ENCODE data around the gene SERPINA7. TPM values are rescaled to one million over a fixed set of nuclear protein-coding genes. Genes with fewer than 3 reads are reported as not detected.

The SERPINA7 gene, protein sequence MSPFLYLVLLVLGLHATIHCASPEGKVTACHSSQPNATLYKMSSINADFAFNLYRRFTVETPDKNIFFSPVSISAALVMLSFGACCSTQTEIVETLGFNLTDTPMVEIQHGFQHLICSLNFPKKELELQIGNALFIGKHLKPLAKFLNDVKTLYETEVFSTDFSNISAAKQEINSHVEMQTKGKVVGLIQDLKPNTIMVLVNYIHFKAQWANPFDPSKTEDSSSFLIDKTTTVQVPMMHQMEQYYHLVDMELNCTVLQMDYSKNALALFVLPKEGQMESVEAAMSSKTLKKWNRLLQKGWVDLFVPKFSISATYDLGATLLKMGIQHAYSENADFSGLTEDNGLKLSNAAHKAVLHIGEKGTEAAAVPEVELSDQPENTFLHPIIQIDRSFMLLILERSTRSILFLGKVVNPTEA
- polyA plus RNA-seq = not detected

DNA sequence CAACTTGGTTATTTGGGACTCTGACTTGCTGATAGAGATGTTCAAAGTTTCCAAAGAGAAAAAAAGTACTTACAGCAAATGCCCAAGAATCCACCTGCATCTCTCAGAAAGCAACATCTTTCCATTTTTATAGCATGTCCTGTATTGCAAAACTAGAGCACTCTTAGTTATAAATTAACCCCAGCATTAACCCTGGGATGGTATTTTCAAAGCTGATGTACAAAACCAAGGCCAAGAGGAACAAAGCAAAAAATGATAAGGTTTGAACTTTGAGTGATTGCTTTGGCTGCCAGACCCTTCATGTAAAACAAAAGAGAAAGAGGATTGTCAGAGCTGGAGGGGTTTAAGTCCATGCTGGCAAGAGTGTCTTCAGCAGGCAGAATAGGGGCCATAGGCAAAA lies at the start of gene SERPINA7:
SERPINA7 (minus strand) TSS at position 103 of the 400 bp plus-strand sequence. CDS start 1,669 bp downstream, outside the sequence.
- Mint-ChIP-seq H3K36me3 (no peaks in the 10 kb centered on the region), H3K4me3 (no peak within 1 kb of the TSS), H3K9me3 (peaks cover 0 to 3% (median 0%) of the 10 kb centered on the region in 6 donors), H3K27me3 (ENCODE audit: low read depth in 3 of 3) (peaks cover 0 to 4% (median 4%) of the 10 kb centered on the region in 3 donors), H3K4me1 (no peaks in the 10 kb centered on the region), H3K27ac (no peak within 1 kb of the TSS)
- no peak for DNase-seq

DNA sequence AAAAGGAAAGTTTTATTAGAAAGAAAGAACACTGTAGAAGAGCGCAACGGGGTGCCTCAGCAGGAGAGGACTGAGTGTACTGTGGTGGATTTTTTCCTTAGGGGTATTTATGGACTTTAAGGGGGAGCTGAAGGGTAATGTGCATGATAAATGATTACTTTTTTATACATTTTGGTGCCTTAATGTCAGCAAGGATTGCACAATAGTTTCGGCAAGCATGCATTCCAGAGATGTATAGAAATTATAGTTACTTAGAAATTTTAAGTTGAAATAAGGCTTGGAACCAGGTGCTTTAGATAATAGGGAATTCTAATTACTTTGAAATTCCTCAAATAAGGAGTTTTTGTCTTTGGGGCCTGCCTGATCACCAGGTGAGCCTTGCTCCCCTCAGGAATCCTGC lies 30.5 kb upstream of the SERPINA7 start:
- peaks cover 0 to 5% (median 0%) of the 10 kb centered on the region in 6 donors for H3K9me3 Mint-ChIP-seq
- no peak overlapping the region for H3K27ac Mint-ChIP-seq

DNA sequence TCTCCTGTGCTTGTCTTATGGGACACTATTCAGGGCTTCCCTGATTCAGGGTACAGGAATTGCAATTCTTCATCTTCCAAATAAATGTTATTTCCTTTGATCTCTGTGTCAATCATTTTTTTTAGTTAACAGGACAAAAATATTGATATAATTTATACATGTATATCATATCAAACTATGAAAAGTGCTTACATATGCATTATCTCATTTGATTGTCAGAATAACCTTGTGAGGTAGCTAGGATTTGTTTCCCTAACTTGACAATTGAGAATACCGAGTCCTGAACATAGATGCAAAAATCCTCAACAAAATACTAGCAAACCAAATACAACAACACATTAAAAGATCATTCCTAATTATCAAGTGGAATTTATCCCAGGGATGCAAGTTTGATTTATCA lies 11.5 kb upstream of the SERPINA7 start:
- Mint-ChIP-seq H3K9me3 (peaks cover 0 to 1% (median 0%) of the 10 kb centered on the region in 6 donors), H3K27ac (no peak overlapping the region), H3K27me3 (ENCODE audit: low read depth in 3 of 3) (peaks cover 0 to 3% (median 0%) of the 10 kb centered on the region in 3 donors), H3K4me3 (no peak overlapping the region), H3K36me3 (no peaks in the 10 kb centered on the region), H3K4me1 (no peaks in the 10 kb centered on the region)
- no peak for DNase-seq

More for the DNA sequence above, 30.5 kb upstream of the SERPINA7 start:
- H3K36me3 Mint-ChIP-seq = no peaks in the 10 kb centered on the region
- no peak overlapping the region for H3K4me3 Mint-ChIP-seq
- H3K27me3 Mint-ChIP-seq (ENCODE audit: low read depth in 3 of 3) = peaks cover 0 to 11% (median 3%) of the 10 kb centered on the region in 3 donors
- H3K4me1 Mint-ChIP-seq = no peaks in the 10 kb centered on the region
- no peak for DNase-seq

DNA sequence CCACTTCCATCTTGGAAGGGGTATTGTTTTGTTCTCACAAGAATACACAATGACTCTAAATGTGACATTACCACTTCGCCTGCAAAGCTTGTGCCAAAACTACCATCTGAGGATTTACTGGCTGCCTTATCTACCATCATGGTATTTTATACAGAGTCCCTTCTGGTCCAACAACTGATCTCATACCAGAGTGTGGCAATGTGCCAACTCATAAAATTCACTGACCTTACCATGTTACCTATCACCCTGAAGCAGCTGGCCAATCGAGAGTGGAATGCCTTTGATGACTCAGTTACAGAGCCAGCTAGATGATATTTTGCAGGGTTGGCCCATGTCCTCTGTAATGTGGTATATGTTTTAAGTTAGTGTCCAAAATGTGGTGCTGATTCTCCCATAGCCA lies 3.8 kb upstream of the SERPINA7 start:
- Mint-ChIP-seq H3K4me3 (no peak overlapping the region), H3K9me3 (peaks cover 0 to 3% (median 0%) of the 10 kb centered on the region in 6 donors), H3K36me3 (no peaks in the 10 kb centered on the region), H3K27ac (no peak overlapping the region), H3K4me1 (no peaks in the 10 kb centered on the region), H3K27me3 (ENCODE audit: low read depth in 3 of 3) (peaks cover 0 to 12% (median 2%) of the 10 kb centered on the region in 3 donors)
- no peak for DNase-seq

DNA sequence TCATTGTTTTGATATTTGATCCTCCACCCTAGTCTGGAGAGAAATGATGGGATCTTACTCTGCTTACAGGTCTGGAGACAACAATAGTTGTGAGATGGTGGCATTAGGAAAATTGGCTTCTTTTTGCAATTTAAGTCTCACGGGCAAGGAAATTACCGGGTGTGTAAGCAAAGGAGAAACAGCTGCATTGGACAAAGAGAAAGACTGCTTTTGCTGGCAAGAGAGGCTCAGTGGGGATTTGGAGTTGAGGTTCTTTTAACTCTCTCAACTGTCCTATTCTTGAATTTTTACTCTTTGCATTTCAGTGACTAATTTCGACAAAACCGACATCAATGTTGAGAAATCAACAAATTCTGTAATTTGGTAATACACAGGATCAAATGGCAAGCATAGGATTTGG lies 2.3 kb upstream of the SERPINA7 start:
- peaks cover 0 to 12% (median 2%) of the 10 kb centered on the region in 3 donors for H3K27me3 Mint-ChIP-seq (ENCODE audit: low read depth in 3 of 3)
- no peak overlapping the region for H3K27ac Mint-ChIP-seq
- H3K9me3 Mint-ChIP-seq = peaks cover 0 to 3% (median 0%) of the 10 kb centered on the region in 6 donors
- H3K36me3 Mint-ChIP-seq = no peaks in the 10 kb centered on the region
- H3K4me1 Mint-ChIP-seq = no peaks in the 10 kb centered on the region
- H3K4me3 Mint-ChIP-seq = no peak overlapping the region
- DNase-seq = no peak

DNA sequence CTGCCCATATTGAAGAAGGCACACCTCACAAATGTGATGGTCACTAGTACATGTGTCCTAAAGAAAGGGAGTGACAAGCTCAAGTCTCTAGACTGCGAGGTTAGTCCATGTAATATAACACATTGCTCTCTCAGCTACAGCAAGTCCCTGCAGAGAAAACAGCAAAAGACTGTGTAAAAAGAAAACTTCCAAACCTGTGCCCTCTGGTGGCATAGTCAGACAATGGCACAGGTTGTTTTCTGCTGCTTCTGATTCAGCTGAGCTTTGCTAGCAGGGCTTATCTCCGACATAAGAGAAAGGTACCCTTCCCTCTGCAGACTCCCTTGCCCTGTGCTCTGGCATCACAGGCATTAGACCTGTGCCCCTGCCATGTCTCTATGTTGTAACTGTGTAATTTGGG lies 1.4 kb upstream of the SERPINA7 start:
- Mint-ChIP-seq H3K36me3 (no peaks in the 10 kb centered on the region), H3K9me3 (peaks cover 0 to 3% (median 0%) of the 10 kb centered on the region in 6 donors), H3K4me3 (no peak overlapping the region), H3K27ac (no peak overlapping the region), H3K4me1 (no peaks in the 10 kb centered on the region), H3K27me3 (ENCODE audit: low read depth in 3 of 3) (peaks cover 0 to 12% (median 2%) of the 10 kb centered on the region in 3 donors)
- DNase-seq = no peak

DNA sequence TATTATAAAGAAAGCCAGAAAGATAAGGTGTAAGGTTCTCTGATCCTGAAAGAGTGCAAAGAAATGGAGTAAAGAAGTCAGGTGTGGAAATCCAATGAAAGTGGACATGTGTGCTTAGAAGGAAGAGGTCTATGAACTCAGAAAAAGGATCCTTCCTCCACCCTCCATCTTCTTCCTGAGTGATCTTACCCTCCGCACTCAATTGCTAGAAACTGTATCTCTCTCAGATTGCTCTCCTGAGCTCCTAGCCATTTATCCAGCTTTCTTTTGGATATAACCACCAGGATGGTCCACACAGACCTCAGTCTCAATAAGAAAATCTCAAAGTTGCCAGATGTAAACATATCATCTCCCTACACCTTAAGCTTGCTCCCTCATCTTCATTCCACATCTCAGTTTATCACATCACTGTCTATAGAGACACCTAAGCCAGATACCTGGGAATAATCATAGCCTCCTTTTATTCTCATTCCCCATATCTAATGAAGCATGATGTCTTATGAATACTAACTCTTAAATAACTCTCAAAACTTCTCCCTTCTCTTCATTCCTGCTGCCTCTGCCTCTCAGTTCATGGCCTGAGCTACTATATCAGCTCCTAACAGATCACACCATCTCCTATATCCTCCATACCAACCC lies 573 bp downstream of the SERPINA7 start:
- no peaks in the 10 kb centered on the region for H3K36me3 Mint-ChIP-seq
- H3K27ac Mint-ChIP-seq = no peak overlapping the region

DNA sequence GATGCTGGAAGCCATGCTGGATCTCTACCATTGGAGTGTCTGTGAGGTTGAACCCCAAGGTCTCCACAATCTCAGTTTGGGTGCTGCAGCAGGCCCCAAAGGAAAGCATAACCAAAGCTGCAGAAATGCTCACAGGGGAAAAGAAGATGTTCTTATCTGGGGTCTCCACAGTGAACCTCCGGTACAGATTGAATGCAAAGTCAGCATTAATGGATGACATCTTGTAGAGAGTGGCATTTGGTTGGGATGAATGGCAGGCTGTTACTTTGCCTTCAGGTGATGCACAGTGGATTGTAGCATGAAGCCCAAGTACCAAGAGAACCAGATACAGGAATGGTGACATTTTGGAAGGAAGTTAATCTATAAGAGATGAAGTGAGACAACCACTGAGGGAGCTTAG lies 1.8 kb downstream of the SERPINA7 start:
- Mint-ChIP-seq H3K4me1 (no peaks in the 10 kb centered on the region), H3K27me3 (ENCODE audit: low read depth in 3 of 3) (peaks cover 0 to 4% (median 2%) of the 10 kb centered on the region in 3 donors)

More for the DNA sequence above, 573 bp downstream of the SERPINA7 start:
- peaks cover 0 to 4% (median 3%) of the 10 kb centered on the region in 3 donors for H3K27me3 Mint-ChIP-seq (ENCODE audit: low read depth in 3 of 3)
- DNase-seq = no peak
- no peak overlapping the region for H3K4me3 Mint-ChIP-seq
- no peaks in the 10 kb centered on the region for H3K4me1 Mint-ChIP-seq
- H3K9me3 Mint-ChIP-seq = peaks cover 0 to 3% (median 0%) of the 10 kb centered on the region in 6 donors

DNA sequence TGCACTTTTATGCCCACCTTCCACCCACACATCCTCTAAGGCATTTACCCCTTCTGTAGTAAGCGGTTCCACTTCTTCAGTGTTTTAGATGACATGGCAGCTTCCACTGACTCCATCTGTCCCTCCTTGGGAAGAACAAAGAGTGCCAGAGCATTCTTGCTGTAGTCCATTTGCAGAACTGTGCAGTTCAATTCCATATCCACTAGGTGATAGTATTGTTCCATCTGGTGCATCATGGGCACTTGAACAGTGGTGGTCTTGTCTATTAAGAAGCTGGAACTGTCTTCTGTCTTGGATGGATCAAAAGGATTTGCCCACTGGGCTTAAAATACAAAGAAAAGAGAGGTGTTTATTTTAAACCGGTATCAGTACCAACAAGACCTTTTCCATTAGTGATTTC lies 3.5 kb downstream of the SERPINA7 start:
- no peak for DNase-seq
- H3K27me3 Mint-ChIP-seq (ENCODE audit: low read depth in 3 of 3) = peaks cover 0 to 2% (median 2%) of the 10 kb centered on the region in 3 donors
- H3K4me3 Mint-ChIP-seq = no peak overlapping the region
- peaks cover 0 to 3% (median 0%) of the 10 kb centered on the region in 6 donors for H3K9me3 Mint-ChIP-seq
- H3K27ac Mint-ChIP-seq = no peak overlapping the region
- H3K4me1 Mint-ChIP-seq = no peaks in the 10 kb centered on the region
- H3K36me3 Mint-ChIP-seq = no peaks in the 10 kb centered on the region

More for the DNA sequence above, 1.8 kb downstream of the SERPINA7 start:
- DNase-seq = no peak
- no peak overlapping the region for H3K27ac Mint-ChIP-seq
- peaks cover 0 to 3% (median 0%) of the 10 kb centered on the region in 6 donors for H3K9me3 Mint-ChIP-seq
- no peaks in the 10 kb centered on the region for H3K36me3 Mint-ChIP-seq
- no peak overlapping the region for H3K4me3 Mint-ChIP-seq

DNA sequence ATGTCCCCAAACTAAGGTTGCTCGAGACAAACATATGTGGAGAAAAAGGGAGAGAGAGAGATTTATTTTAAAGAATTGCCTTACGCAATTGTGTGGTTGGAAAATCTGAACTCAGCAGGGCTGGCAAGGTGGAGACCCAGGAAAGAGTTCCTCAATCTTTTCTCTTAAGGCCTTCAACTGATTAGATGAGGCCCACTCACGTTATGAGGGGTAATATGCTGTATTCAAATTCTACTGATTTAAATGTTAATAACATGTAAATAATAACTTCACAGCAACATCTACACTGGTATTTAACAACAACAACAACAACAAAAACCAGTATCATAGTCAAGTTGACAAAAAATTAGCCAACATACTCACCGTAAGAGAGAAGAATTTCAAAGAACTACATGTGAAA lies 14.6 kb downstream of the SERPINA7 start:
- Mint-ChIP-seq H3K4me3 (no peak overlapping the region), H3K36me3 (no peaks in the 10 kb centered on the region), H3K9me3 (peaks cover 0 to 6% (median 0%) of the 10 kb centered on the region in 6 donors), H3K27ac (no peak overlapping the region), H3K4me1 (no peaks in the 10 kb centered on the region), H3K27me3 (ENCODE audit: low read depth in 3 of 3) (peaks cover 0 to 2% (median 0%) of the 10 kb centered on the region in 3 donors)
- no peak for DNase-seq

DNA sequence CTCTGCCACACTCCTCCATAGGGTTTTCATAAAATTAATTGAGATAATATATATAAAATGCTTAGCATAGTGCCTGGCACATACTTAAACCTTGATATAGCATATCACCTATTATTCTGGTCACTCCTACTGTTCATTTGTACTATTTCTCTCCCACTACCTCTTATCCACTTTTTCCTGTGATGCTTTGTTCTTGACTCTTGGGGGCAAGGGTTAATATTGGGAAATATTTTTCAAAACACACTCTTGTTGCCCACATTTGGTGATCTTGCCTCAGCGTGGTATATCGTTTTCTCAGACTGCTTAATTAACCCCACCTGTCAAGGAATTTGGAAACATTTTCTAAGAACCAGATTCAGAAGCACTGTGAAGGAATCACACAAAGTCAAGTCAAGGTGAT lies 16.3 kb downstream of the SERPINA7 start:
- no peaks in the 10 kb centered on the region for H3K36me3 Mint-ChIP-seq
- no peak for DNase-seq
- no peak overlapping the region for H3K27ac Mint-ChIP-seq
- H3K4me1 Mint-ChIP-seq = no peaks in the 10 kb centered on the region
- H3K4me3 Mint-ChIP-seq = no peak overlapping the region
- H3K27me3 Mint-ChIP-seq (ENCODE audit: low read depth in 3 of 3) = peaks cover 0 to 2% (median 0%) of the 10 kb centered on the region in 3 donors
- H3K9me3 Mint-ChIP-seq = peaks cover 0 to 6% (median 0%) of the 10 kb centered on the region in 6 donors

DNA sequence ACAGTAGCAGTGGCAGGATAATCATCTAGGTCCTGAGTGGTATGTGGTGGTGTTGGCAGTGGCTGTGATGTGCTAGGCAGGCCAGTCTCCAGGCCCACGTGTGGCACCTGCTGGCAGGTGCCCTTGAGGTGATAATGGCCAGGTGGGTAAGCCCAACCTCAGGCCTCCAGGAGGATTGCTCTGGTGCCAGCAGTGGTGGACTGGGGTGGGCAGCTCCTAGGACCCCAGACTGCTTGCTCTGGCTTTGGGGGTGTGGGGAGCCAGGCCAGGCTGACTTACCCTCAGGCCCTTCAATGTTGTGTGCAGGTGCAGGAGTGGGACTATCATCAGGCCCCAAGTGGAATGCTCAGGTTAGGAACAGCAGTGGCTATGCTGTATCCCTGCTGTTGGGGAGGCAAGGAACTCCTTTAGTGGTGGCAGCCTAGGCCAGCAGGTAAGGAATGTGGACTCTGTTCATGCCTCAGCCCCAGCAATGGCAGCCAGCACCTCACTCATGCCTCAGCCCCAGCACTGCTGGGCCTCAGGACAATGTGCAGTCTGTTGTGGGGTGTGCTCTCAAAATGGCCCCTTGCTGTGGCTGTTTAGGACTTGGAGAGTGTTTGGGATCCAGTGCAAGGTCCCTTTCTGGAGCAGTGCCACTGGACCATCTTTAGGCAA lies 24.3 kb downstream of the SERPINA7 start:
- H3K4me3 Mint-ChIP-seq = no peak overlapping the region
- DNase-seq = no peak
- H3K4me1 Mint-ChIP-seq = no peaks in the 10 kb centered on the region
- no peaks in the 10 kb centered on the region for H3K36me3 Mint-ChIP-seq
- H3K27me3 Mint-ChIP-seq (ENCODE audit: low read depth in 3 of 3) = peaks cover 0 to 2% (median 0%) of the 10 kb centered on the region in 3 donors
- no peak overlapping the region for H3K27ac Mint-ChIP-seq
- H3K9me3 Mint-ChIP-seq = peaks cover 0 to 7% (median 5%) of the 10 kb centered on the region in 6 donors

DNA sequence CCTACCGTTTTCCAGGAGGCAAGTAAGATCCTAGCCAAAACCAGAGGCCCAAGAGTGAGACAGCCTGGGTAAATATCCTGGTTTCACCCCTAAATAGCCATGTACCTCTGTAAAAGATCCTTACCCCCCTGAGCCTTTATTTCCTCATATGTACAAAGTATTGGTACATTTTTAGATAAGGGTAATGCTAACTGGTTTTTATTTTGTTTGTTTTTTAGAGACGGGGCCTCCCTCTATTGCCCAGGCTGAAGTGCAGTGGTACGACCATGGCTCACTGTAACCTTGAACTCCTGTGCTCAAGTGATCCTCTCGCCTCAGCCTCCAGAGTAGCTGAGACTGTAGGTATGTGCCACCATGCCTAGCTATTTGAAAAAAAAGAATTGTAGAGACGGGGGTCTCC lies 29.4 kb downstream of the SERPINA7 start:
- Mint-ChIP-seq H3K9me3 (peaks cover 4 to 9% (median 5%) of the 10 kb centered on the region in 6 donors), H3K27ac (no peak overlapping the region), H3K4me3 (no peak overlapping the region), H3K27me3 (ENCODE audit: low read depth in 3 of 3) (peaks cover 0 to 5% (median 1%) of the 10 kb centered on the region in 3 donors), H3K4me1 (no peaks in the 10 kb centered on the region), H3K36me3 (no peaks in the 10 kb centered on the region)
- DNase-seq = no peak

DNA sequence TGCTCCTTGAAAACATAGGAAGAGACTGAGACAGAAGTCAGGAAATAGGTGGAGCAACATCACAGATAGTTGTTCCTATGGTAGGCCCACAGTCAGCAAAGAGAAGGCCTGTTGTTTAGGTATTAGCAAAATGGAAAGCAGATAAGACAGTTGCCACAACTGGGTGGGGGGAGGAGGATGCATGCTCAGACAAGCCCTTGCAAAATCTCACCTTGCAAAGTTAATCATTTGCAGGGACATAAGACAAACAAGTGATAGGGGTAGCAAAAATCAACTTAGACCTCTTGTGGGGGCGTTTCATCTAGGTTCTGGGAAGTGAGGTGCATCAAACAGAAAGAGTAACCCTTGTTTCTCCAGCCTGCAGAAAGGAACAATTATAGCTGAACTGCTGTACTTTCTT lies 30.7 kb downstream of the SERPINA7 start:
- Mint-ChIP-seq H3K27me3 (ENCODE audit: low read depth in 3 of 3) (peaks cover 0 to 5% (median 1%) of the 10 kb centered on the region in 3 donors), H3K4me1 (no peaks in the 10 kb centered on the region), H3K9me3 (peaks cover 0 to 8% (median 4%) of the 10 kb centered on the region in 6 donors)

More for the DNA sequence above, 30.7 kb downstream of the SERPINA7 start:
- Mint-ChIP-seq H3K4me3 (no peak overlapping the region), H3K27ac (no peak overlapping the region), H3K36me3 (no peaks in the 10 kb centered on the region)
- DNase-seq = no peak

Data from immature natural killer cell (primary cell).